ENCODE results near the gene ATP2B3.

The ATP2B3 gene

GRCh38 chrX:153530411-153531129 is 13.1 kb downstream of the ATP2B3 start:
- no peak for DNase-seq (ENCODE audit: low read depth in 3 of 3, low spot score in 1 of 3)

DNA sequence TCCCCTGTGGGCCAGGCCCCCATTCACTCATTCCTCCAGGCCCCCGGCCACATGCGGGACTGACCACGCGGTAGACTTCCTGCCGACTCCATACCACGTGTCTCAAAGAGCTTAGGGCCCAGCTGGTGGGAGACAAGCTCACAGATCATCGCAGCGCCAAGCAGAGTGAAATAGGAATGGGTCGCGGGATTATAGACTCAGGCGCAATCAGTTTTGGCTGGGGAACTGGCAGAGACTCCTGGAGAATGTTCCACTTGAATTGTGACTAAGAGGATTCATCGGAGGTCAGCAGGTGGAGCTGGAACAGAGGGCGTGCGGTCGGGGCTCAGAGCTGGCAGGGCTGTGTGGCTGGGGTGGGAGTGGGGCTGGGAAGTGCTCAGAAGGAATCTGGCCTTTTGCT is 15.6 kb downstream of the ATP2B3 start:
- no peak for DNase-seq (ENCODE audit: low read depth in 3 of 3, low spot score in 1 of 3)

GRCh38 chrX:153537080-153537479 is 19.6 kb downstream of the ATP2B3 start:
- no peak for DNase-seq (ENCODE audit: low read depth in 3 of 3, low spot score in 1 of 3)

DNA sequence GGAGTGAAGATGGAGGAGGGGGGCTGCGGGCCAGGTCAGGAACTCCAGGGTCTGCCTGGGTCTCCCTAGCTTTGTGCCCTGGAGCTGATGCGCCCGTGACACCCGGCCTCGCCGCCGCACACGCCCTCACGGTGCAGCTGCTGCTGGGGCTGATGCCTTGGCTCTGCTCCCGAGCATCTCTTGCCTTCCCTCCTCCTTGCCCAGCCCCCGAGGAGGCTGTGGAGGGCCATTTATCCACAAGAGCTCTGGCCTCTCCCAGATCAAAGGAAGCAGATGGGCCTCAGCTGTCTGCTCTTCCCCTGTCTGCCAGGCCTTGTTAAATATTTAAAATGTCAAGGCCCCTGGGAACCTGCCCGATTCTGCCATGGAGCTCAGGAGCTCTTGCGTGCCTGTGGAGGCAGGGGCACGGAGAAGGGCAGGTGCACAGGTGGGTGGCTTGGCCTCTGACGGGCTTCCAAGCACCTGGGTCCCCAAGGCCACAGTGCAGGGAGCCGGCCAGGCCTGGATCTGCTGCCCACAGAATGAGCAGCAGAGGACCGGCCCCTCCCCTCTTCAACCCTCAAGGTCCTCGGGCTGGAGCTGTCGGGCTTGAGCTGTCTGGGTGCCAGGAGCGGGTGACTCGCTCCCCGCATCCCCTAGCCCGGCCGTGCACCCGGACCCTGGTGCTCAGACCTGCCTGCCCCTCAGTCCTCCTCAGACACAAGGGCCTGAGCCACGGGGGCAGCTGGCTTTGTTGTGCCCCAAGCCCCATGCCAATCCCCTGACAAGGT is 20.3 kb downstream of the ATP2B3 start:
- no peak for DNase-seq (ENCODE audit: low read depth in 3 of 3, low spot score in 1 of 3)

DNA sequence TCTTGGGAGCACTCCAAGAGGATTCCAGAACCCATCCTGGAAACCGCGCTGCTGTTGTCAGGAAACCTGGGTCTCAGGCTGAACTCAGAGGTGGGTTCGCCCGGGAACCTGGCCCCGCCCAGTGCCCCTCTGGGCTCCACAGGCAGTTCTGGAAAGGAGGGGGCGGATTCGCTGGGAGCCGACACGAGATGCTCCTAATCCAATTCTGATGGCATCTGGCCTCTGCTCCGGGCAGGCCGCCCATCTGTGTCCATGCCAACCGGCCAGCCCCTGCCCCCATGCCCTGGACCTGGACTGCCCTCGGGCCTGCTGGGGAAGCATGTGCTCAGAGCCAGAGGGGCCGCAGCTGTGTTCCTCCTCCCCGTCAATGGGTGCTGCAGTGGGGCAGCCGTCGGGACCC is 21.0 kb downstream of the ATP2B3 start:
- DNase-seq (ENCODE audit: low read depth in 3 of 3, low spot score in 1 of 3), result no peak

- DNase-seq (ENCODE audit: low read depth in 3 of 3, low spot score in 1 of 3), result peak; percentile 9 to 31 (median 28)
Measured at GRCh38 chrX:153539171-153539978, 21.9 kb downstream of the ATP2B3 start.

- DNase-seq (ENCODE audit: low read depth in 3 of 3, low spot score in 1 of 3), result no peak
Measured at GRCh38 chrX:153539979-153540358, 22.5 kb downstream of the ATP2B3 start.

DNA sequence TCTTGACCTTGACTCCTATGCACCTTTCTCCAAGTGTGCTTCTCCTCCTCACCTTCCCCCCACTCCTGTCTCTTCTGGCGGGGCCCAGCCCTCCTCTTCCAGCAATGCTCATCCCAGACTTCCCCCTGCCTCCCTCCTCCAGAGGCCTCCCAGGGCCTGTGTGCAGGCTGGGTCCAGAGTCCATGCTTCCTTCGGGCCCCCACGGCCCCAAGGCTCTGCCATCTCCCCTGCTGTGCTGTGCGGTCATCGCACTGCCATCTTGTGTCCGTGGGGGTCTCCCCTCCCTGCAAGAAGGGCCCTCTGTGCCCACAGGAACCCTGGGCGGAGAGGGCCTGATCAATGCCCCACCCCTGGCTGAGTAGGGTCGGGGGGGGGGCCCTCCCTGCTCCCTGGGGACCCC is 27.3 kb downstream of the ATP2B3 start:
- no peak for DNase-seq (ENCODE audit: low read depth in 3 of 3, low spot score in 1 of 3)

GRCh38 chrX:153546386-153546785 is 28.9 kb downstream of the ATP2B3 start:
- DNase-seq (ENCODE audit: low read depth in 3 of 3, low spot score in 1 of 3), result no peak

DNA sequence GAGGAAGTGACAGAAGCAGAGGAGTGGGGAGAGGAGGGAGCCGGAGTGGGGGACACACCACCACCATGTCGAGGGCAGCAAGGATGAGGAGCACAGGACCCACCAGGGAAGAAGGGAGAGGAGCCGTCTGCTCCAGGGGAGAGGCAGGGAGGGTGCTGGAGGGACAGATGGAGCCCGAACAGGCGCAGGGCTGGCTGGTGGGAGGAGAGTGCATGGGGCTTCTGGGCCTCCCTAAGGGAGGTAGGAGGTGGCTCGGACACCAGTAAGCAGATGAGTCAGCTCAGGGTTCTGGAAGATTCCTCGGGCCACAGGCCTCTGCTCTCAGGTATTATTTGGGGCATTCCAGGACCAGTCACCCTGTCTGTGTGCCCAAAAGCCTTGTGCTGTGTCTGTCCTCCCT is 29.8 kb downstream of the ATP2B3 start:
- DNase-seq (ENCODE audit: low read depth in 3 of 3, low spot score in 1 of 3), result no peak

GRCh38 chrX:153549231-153549630 is 31.8 kb downstream of the ATP2B3 start:
- DNase-seq (ENCODE audit: low read depth in 3 of 3, low spot score in 1 of 3), result no peak

GRCh38 chrX:153549807-153550206 is 32.4 kb downstream of the ATP2B3 start:
- DNase-seq (ENCODE audit: low read depth in 3 of 3, low spot score in 1 of 3), result no peak

DNA sequence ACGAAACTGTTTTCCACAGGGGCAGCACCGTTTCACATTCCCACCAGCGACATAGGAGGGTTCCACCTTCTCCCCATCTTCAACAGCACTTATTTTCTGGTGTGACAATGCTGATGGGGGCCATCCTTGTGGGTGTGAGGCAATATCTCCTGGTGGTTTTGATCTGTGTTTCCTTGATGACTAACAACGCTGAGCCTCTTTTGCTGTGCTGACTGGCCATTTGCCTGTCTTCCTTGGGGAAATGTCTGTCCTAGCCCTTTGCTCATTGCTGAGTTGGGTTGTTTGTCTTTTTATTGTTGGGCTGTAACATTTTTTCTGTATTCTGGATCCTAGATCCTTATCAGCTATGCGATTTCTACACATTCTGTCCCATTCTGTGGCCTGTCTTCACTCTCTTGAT is 33.7 kb downstream of the ATP2B3 start:
- no peak for DNase-seq (ENCODE audit: low read depth in 3 of 3, low spot score in 1 of 3)

DNA sequence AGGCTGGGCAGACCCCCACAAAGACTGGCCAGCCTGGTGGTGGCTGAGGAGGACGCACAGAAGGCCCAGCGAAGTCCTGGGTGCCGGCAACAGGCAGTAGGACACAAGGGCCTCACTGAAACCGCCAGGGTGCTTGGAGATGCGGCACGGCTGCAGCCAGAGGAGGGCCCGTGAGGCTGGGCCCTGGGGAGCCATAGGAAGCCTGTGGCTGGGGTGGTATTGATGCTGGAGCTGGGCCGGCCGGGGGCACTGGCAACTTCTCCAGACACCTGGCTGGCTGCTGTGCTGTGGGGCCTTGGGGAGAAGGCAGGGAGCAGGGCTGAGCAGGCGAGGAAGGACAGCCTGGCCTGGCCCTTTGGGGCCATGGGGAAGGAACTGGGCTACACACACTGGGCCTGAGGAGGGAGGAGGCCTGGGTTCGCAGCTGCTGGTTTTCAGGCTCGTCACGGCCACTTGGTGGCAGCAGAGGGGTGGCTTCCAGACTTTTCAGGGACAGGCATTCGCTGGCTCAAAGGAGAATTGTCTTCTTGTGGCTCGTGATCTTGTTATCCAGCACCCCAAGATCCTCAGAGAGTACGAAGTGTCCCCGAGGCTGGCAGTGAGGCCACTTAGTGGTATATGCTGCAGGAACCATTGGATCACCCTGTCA is 37.2 kb downstream of the ATP2B3 start:
- peak; percentile 9 to 48 (median 12) for DNase-seq (ENCODE audit: low read depth in 3 of 3, low spot score in 1 of 3)

DNA sequence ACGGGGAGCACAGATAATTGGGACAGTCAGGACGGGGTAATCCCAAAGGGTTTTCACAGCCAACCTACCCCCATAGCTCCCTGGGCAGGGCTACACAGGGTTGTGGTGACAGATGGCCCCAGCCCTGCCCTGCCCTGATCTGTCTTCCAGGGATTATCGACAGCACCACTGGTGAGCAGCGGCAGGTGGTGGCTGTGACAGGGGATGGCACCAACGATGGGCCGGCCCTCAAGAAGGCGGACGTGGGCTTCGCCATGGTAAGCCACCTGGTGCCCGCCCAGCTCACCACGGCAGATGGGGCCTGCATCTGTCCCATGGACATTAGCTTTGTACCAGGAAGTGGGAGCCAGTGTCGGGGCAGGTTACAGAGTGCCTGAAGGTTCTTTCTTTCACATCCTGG is 39.3 kb downstream of the ATP2B3 start:
- DNase-seq (ENCODE audit: low read depth in 3 of 3, low spot score in 1 of 3), result no peak

- no peak for DNase-seq (ENCODE audit: low read depth in 3 of 3, low spot score in 1 of 3)
Measured at GRCh38 chrX:153557618-153558355, 40.3 kb downstream of the ATP2B3 start.

GRCh38 chrX:153560000-153560399 is 42.6 kb downstream of the ATP2B3 start:
- DNase-seq (ENCODE audit: low read depth in 3 of 3, low spot score in 1 of 3), result no peak

DNA sequence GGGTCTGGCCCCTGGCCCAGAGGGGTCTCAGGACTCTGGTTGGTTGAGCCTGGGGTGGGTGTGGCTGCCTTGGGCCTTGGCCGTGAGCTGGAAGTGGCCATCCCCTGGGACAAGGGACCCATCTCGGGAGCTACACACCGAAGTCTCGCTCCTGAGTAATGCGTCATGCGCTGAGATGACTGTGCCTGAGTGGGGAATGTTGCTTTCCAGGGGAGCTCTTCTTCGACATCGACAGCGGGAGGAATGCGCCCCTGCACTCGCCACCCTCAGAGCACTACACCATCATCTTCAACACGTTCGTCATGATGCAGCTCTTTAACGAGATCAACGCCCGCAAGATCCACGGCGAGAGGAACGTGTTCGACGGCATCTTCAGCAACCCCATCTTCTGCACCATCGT is 43.0 kb downstream of the ATP2B3 start:
- DNase-seq (ENCODE audit: low read depth in 3 of 3, low spot score in 1 of 3), result no peak

DNA sequence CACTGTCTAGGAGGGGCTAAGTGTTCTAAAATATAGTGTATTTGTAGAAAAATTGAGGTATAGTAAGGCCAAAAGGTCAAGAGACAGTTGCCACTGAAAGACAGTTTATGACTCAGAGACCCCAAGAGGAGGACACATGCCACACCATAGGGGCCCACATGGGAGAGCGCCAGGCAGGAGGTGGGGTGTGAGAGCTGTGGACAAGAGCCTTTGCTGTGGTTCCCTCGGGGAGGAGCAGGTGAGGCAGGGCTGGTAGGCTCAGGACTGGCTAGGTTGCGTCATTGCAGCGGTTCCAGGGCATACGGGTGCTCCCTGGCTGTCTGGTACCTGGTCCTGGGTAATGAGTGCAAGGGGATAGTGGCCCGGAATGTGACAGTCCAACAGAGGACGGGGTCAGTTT is 43.9 kb downstream of the ATP2B3 start:
- no peak for DNase-seq (ENCODE audit: low read depth in 3 of 3, low spot score in 1 of 3)

GRCh38 chrX:153562546-153562945 is 45.1 kb downstream of the ATP2B3 start:
- no peak for DNase-seq (ENCODE audit: low read depth in 3 of 3, low spot score in 1 of 3)

All from stimulated activated CD4-positive, alpha-beta T cell treated with anti-CD3 and anti-CD28 coated beads, TNF-alpha, amount 100 ng/mL, for 1 hour (primary cell).